ENCODE data around the gene EXOSC9.

- TF ChIP-seq POLR2A (IDR thresholded peaks at IDR 0.05) (no peak), CTCF (IDR thresholded peaks at IDR 0.05) (no peak)
Measured at GRCh38 chr4:121824171-121824527, 23.0 kb downstream of the EXOSC9 start.

Data from stomach (tissue), 4 donors.